DMS114 treated with DMSO at 0.1 percent for 48 hours (cell line): ENCODE data around the gene TWIST1.

Experiments used
- DNase-seq: peaks from one replicate; lab custom pipeline; 2025; ENCODE audit not compliant: unreplicated experiment; lab: John Stamatoyannopoulos, UW

TWIST1 gene

DNA sequence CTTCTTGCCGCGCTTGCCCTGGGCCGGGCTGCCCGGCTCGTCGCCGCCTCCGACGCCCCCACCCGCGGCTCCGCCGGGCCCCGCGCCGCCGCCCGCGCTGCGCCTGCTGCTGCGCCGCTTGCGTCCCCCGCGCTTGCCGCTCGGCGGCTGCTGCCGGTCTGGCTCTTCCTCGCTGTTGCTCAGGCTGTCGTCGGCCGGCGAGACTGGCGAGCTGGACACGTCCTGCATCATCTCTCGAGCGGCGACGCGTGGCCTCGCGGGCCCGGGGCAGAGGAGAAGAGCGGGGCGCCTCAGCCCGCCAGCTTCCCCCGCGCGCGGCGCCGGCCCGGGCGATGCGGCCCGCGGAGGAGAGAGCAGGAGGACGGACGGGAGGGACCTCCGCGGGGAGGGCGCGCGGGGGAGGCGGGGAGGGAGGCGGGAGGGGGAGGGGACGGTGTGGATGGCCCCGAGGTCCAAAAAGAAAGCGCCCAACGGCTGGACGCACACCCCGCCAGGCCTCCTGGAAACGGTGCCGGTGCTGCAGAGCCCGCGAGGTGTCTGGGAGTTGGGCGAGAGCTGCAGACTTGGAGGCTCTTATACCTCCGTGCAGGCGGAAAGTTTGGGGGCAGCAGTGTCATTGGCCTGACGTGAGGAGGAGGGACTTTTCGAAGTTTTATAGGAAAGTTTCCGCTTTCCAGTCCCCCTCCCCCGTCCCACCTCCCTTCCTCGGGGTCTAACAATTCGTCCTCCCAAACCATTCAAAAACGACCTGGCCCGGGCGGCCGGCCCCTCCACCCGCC is at the start of gene TWIST1:
TWIST1 (minus strand) TSS at position 546 of the 779 bp plus-strand sequence; CDS start at position 231, 315 bp downstream.
- DNase-seq: peak; percentile 33

DNA sequence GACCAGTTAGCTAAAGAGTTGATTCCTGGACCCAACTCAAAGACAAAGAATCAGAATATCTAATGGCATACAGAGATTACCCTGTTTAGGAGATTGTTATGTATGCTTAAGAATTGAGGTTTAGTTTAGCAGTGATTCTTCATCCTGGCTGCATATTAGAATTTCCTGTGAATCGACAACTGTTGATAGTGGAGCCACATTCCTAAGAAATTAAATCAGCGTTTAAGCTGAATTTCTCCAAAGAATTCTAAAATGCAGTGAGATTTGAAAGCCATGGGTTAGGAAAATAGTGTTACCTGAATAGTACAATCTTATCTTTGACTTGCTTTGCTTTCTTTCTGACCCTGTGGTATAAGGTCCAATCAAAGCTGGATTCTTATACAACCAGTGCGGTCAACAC is 44.2 kb upstream of the TWIST1 start:
- DNase-seq: no peak

DNA sequence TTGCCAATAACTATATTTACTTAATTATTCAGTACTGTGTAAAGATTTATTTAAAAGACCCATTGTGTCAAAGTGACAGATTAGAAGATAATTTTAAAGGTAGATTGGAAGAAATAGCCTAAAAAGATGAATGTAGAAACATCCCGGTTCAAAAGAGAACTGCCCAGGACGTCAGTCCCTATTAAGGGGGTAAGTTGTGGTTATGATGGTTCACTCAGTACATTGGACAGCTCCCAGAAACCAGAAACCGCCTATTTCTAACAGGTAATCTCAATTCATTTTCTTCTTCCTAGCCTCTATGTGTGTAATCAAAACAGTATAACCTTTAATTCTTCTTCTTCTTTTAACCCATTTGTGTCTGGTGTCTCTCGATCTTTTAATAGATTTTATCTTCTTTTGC is 29.3 kb upstream of the TWIST1 start:
- no peak for DNase-seq

DNA sequence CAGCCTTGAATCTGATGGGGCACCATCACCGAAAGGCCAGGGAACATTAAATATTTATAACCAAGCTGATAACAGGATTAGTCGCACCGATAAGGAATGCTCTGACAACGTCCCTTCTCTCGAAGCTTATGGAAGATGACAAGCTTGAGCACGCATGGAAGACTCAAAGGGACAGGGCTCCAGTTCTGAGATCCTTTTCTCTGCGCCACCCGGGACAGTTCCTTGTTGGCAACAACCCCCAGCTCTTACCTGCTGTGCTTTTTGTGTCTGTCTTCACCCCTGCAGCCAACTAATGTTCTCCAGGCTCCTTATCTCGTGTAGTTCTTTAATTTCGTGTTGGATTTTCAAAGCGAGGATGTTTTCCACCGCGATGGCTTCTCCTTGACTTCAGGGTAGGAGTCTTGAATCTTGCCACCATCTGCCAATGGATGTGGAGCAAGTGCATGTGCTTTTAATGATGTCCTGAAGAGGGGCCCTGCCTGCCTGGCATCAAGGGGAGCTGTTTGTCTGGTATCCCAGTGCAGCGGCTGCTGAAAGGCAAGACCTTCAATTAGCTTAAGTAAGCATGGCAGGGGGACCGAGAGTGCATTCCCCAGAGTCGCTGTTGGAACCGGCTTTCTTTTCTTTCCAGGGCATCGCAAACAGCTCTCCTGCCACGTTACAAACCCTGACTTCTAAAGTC is 28.1 kb upstream of the TWIST1 start:
- DNase-seq: no peak

DNA sequence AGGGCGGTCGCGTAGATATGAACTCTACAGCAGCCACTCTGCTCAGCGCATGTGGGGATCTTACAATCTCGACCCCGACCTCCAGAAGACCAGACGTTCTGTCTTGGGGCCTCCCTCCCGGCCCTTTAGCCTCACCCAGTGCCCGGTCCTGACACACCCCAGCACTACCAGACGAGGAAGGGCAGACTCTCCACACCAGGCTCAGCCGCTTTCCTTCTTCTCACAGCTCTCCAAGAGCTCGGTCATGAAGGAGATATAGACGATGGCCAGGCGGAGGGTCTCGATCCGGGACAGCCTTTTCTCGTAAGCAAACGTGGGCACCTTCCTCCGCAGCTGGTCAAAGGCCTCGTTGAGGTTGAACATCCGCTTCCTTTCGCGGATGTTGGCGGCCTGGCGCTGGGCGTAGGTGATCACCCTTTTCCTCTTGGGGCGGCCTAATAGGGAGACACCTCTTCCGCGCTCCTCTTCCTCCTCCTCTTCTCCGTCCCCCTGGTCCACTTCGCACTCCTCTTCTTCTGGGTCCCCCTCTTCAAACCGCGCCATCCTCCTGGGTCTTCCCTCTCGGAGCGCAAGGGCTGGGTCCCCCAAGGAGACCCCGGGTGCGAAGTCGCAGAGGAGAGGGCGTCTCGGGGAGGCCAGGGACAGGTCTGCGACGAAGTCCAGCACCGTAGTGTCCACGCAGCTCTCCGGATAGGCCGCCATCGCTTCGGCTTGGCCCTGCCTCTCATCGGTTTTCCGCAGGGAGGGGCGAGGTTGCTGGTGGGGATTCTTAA is 27.4 kb upstream of the TWIST1 start, which contains the start of gene FERD3L:
FERD3L (minus strand) TSS at position 761 of the 773 bp plus-strand sequence; CDS start at position 702, 59 bp downstream.
- DNase-seq: no peak

DNA sequence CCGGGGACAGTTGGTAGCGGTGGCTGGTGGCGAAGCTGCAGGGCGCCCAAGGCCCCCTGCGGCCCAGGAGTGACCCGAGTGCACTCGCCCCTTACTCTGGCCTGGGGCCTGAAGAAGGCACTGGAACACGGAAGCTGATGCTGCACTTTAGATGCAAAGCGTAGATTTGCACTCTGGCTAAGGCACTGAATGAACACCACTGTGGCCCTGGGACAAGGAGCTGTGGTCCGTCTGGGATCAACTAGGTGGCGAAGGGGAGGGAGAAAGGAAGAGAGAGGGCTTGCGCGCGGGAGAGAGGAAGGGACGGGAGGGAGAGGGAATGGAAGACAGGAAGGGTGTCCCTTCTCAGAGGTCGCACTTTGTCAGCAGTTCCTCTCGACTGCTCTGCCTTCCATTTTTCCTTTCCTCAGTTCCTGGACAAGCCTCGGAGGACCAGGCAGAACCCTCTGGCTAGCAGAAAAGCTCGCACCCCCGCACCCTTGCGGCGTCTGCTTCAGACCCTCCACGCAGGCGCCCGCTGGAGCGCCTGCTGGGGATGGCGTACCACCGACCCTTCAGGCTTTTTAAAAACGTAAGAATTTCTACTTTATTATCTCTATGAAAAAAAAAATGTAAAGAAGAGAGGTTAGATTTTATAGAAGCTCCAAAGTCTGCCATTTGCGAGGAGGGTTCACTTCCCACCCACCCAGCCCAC is 26.6 kb upstream of the TWIST1 start:
- no peak for DNase-seq

DNA sequence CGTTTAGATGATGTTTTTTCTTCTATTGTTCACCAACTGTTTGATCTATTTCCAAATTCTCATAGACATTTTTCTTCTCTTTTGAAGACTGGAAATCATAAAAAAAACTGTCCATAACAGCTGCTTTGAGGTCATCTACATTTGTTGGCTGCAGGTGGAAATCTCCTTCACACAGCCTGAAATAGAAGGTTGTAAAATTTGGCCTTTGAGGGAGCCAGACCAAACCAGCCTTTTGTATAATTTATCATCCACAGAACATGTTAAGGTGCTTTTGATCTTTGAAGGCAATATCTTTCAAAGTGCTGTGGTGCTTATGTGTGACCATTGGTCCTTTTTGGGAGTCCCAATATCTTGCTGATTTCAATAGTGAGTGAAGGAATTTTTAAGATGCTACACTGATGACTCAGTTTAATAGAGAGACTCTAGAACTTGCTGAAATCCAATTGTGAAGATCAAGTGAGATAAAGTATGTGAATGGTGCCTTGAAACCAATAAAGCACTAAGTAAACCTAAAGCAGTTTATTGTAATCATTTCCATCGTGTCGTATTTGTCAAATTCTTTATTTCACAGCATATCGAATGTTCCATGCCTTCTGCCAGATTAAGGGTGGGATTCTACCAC is 22.4 kb upstream of the TWIST1 start:
- DNase-seq: no peak

DNA sequence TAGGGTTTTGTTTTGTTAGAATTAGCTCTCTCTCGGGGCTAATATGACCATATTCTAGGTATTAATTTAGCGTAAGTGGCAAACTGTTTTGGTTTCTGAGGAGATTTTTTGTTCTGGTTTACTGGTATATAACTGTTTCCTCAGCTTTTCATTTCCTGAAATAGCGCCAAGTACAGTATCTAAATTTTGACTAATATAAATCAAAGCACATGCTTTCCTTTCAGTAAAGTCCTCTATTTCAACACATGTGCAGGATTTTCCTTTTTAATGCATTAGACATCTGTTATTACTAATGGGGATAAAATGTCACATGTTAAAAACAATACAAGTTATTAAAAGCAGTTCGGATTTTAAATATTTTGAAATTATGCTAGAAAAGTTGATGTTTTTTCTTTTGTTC is 16.4 kb upstream of the TWIST1 start:
- no peak for DNase-seq

DNA sequence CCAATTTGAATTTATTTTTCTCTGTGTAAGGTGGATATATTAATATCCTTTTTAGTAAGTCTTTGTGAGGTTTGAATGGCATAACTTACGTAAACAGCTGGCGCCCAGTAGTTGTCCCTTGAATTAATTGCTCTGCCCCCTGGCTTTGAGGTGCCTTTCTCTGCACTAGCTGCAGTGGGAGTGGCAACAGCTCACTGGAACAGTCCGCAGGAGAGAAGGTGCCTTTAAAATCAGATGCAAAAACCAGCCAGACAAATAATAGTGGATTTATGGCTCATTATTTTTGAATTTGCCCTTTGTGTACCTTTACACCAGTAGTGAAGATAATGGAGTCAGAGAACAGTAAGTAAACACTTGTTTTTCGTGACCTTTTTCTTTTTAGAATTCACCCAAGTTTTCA is 16.0 kb upstream of the TWIST1 start:
- DNase-seq: no peak

DNA sequence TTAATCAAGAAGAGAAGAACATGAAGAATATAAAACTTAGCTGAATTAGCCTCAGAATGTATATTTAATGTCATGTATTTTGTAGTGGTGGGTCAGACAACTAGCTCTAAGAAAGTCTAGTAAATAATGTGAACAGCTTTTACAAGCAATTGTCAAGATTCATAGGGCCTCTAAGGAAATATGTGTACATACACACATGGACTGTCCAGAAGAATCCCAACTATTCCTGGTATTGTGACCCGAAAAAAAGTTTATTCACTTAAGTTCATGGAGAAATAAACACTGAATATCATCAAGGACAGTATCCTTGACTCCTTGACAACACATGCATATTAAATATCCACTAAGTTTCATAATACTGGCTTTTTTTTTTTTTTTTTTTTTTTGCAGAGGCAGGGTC is 11.4 kb upstream of the TWIST1 start:
- no peak for DNase-seq

DNA sequence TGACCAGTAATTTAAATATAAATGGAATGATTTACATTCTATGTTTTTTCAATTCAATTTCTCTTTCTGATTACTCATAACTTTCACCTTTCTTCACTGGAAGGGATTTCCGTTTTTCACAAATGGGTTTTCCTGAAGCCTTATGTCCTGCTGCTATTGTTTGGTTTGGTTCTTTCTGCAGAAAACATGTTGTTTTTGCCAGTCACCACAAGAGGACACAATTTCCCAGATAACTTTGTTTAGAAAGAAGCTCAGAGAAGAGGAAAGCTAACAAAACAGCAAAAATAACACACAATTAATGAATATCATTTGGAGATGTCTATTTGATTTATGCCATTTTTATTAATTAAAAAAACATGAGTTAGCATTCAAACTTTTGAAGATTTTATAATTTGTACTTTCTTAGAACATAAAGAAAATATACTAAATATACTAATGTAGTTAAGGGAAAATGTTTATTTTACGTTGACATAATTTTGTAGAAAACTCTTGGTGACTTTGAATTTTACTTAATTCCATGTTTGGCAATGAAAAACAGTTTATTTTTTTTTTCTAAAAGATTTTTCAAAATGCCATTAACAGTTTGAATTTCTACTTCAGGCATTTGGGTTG is 4.6 kb upstream of the TWIST1 start:
- peak; percentile 56 for DNase-seq

DNA sequence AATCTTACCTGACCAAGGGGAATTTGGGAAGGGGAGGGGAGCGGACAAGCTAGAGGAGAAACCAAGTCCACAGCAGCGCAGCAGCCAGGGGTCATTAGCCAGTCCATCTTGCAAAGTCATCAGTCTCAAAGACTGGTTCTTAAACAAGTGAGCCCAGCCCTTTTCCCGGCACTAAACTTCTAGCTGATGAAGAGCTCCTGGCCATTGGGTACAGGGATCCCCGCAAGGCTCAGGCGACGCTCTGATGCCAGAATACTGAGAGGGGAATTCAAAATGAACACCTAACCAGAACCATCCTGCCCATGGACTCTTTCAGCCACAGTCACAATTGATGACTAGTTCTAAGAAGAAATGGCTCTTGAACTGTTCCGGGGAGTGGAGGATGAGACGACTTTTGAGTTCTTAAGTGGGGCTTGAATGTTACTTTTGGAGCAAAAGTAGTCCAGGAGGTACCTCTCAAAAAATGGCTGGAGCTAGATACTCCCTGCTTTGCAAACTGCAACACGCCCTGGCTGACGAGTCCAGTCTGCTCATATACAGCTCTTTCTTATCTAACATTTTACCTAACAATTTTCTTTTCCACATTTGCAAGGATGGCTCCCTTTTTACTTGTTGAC is 2.5 kb upstream of the TWIST1 start:
- DNase-seq: no peak

DNA sequence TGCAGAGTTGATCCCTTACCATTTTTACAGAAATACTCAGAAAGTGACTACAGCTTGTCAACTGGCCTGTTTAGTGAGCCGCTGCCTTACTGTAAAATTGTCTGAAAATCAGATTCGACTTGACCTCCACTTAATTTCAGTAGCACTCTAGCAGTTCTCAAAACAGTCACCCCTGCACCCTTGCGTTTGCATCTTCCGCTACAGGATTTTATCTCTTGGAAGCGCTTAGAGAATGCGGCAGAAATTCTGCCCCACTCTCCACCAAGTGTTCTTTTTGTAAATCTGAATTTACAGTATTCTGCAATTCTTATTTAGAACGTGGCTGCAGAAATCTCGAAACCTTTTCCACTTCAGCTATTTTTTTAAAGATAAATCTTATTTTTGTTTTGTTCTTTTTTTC is 1.9 kb upstream of the TWIST1 start:
- no peak for DNase-seq

DNA sequence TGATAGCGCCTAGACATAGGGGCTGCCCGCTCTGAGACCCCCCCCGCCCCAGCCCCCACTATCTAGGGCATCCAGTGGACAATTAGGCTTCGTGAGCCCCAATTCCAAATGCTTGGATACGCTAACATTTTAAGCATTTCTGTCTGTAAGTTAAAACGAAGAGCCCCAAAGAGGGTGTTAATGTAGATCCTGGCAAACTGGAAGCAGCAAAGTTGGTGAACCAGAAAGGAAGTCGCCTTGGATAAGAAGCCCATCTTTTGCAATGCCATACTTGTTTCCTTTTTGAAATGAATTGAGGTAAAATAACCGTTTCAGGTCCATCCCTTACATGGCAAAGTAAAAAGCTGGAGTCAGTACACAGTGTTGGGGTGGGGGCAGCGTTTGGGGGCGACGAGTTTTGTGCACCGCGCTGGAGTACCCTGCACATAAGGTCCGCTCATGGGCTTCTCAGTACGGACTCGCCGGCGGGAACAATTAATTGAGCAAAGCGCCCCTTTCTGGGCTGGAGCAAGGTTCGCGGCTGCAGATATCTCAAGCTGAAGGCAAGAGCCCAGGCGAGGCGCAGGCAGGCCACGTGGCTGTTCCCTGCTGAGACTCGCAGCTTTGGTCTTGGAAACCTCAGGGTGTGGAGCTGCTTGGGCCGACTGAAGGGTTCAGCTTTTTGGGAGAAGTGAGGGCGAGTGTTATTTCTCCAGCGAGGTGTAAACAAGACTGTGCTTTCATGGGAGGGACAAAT is 1.4 kb upstream of the TWIST1 start:
- DNase-seq: no peak

DNA sequence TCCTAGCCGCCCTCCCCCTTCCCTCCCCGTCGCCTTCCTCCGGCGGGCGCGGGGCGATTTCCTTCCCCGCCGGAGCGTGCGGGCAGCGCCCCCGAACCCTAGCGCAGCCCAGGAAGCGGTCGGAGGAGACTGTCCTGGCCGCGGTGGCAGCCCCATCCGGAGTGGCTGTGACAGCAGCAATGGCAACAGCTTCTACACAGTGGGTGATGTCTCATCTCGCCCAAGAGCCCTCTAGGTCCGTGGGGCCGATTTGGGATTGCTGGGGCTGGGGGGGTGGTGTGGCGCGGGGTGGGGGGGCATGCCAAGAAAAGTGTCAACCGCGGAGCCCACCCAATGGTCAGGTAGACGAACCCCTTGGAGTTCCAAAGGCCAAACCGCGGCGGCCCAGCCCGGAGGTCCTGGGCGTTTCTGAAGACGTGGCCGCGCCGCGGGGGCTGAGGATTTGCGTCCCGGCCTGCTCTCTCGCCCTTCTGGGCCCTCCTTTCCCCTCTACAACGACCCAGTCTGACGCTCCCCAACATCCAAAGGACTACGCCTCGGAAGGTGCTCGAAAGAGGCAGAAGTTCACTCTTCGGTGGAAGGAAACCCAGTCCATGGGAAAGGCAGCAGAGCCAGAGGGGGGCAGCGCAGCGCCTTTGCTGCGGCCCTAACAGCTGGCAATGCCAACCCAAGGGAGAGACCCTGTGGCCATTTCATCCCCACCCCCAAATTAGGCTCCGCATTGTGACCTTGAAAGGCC is 603 bp upstream of the TWIST1 start:
- DNase-seq: no peak

DNA sequence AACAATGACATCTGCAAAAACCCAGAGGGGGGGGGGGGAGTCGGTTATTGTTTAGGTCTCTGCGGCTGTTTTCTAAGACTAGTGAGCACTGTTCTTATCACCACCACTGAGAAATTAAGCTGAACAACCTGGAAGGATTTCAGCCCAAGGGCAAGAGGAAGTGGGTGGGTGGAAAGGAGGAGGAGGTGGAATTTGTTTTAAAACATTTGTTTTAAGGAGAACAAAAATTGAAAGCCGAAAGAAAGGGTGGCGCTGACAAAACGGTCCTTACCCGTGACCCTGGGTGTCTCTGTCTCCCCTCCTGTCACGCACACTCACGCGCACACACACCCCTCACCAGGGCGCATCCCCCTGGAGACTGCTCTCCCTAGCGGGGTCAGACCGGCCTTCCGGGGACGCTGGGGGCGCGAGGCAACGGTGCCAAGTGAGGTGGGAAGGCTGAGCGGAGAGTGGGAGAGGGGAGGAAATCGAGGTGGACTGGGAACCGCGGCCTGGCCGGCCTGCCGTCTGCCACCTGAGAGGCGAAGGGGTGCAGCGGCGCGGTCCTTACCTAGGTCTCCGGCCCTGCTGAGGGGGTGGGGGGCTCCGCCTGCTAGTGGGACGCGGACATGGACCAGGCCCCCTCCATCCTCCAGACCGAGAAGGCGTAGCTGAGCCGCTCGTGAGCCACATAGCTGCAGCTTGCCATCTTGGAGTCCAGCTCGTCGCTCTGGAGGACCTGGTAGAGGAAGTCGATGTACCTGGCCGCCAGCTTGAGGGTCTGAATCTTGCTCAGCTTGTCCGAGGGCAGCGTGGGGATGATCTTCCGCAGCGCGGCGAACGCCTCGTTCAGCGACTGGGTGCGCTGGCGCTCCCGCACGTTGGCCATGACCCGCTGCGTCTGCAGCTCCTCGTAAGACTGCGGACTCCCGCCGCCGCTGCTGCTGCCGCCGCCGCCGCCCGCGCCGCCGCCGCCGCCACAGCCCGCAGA is 1.0 kb downstream of the TWIST1 start:
- DNase-seq: no peak

DNA sequence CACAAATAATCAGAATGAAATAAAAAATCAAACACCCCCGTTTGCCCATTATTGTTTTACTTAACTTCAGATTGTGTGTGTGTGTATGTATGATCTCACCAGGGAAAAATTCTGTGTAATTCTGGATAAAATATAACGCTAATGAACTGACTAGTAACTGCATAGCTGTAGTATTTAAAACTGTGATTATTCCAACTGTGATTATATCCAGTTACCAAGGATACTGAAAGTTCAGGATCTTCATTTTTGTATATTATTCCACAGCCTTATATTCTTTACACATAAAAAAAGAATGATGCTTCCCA is 2.9 kb downstream of the TWIST1 start:
- DNase-seq: no peak
